Endothelial cell of umbilical vein (primary cell): ENCODE measurements around the gene MYO16. TPM values are rescaled to one million over a fixed set of nuclear protein-coding genes. Genes with fewer than 3 reads are reported as not detected.

Source experiments
- BruUV-seq: library from RNA; stranded (reverse); fragments of 400-500 nt; replicated peaks from 2 replicates; lab custom pipeline; 2021; lab: Mats Ljungman, UMichigan
- CTCF ChIA-PET: fragments of 300-600, 350-600 bp; sonication (Branson Sonifier 250); formaldehyde crosslinking; loops from one replicate; lab custom pipeline; 2021; ENCODE audit warnings: antibody characterized with exemption, inconsistent platforms; lab: Charles Lee
- POLR2A ChIA-PET: fragments of 300-600, 350-600 bp; sonication (Branson Sonifier 250); formaldehyde crosslinking; loops from one replicate; lab custom pipeline; 2021; ENCODE audit warnings: antibody characterized with exemption, inconsistent platforms; lab: Charles Lee
- DNase-seq: peaks from one replicate; pipeline ENCODE4 v3.0.0-alpha.2; 2011; ENCODE audit warnings: low read depth, low spot score
- FAIRE-seq: peaks from 2 replicates; lab custom pipeline; 2011; peaks lifted over from hg19 to GRCh38; lab: Jason Lieb, UNC
- H2AFZ ChIP-seq: 2 replicates; pipeline ENCODE4 v1.6.0; 2012; ENCODE audit warnings: low read depth, low read length, control low read depth, inconsistent platforms
- H3K27ac ChIP-seq: 2 replicates; pipeline ENCODE4 v1.5.1; 2011; ENCODE audit warnings: low read depth, mild to moderate bottlenecking, control low read depth, low read length, moderate library complexity; ENCODE audit not compliant: insufficient read depth
- H3K27me3 ChIP-seq, 2 experiments: 2 replicates each; pipeline versions ENCODE4 v1.6.0 to v1.6.1; 2011; ENCODE audit warnings: low read length in 2 of 2, mixed read lengths in 1 of 2; ENCODE audit not compliant: control insufficient read depth in 2 of 2, insufficient read depth in 2 of 2
- H3K36me3 ChIP-seq, 2 experiments: 2 replicates in 1 of 2; 3 replicates in 1 of 2; pipeline ENCODE4 v1.5.1; 2011; ENCODE audit warnings: low read length in 2 of 2, mild to moderate bottlenecking in 1 of 2, moderate library complexity in 1 of 2; ENCODE audit not compliant: control insufficient read depth in 2 of 2, insufficient read depth in 2 of 2; ENCODE audit errors: extremely low read depth in 1 of 2
- H3K4me1 ChIP-seq: 3 replicates; pipeline ENCODE4 v1.5.1; 2011; ENCODE audit warnings: mild to moderate bottlenecking, low read length; ENCODE audit not compliant: control insufficient read depth, insufficient read depth; ENCODE audit errors: extremely low read depth
- H3K4me2 ChIP-seq: 2 replicates; pipeline ENCODE4 v1.6.1; 2011; ENCODE audit warnings: low read length, control low read depth, mixed read lengths; ENCODE audit not compliant: insufficient read depth
- H3K4me3 ChIP-seq, 3 experiments: fragments of 200-600 bp in 1 of 3; sonication (generic), shearing (Covaris generic) in 1 of 3; replicated peaks in 1 of 3; 2 replicates each; pipeline ENCODE4 v1.5.1; 2011 to 2016; ENCODE audit warnings: control low read depth in 3 of 3, low read length in 3 of 3, mild to moderate bottlenecking in 2 of 3, inconsistent platforms in 1 of 3, low read depth in 1 of 3, moderate library complexity in 1 of 3; ENCODE audit not compliant: insufficient read depth in 1 of 3
- H3K79me2 ChIP-seq: 2 replicates; pipeline ENCODE4 v1.6.0; 2012; ENCODE audit warnings: low read length, inconsistent platforms; ENCODE audit not compliant: control insufficient read depth, insufficient read depth
- H3K9ac ChIP-seq: replicated peaks from 2 replicates; pipeline ENCODE3; 2011; ENCODE audit warnings: low read length, control low read depth; ENCODE audit not compliant: insufficient read depth; ENCODE audit errors: extremely low read depth
- H3K9me1 ChIP-seq: replicated peaks from 3 replicates; pipeline ENCODE4 v1.6.0; 2011; ENCODE audit warnings: mild to moderate bottlenecking, low read length; ENCODE audit not compliant: control insufficient read depth, insufficient read depth; ENCODE audit errors: extremely low read depth
- H3K9me3 ChIP-seq: replicated peaks from 2 replicates; pipeline ENCODE4 v1.5.1; 2012; ENCODE audit warnings: low read length, inconsistent platforms; ENCODE audit not compliant: control insufficient read depth, insufficient read depth
- H4K20me1 ChIP-seq: replicated peaks from 2 replicates; pipeline ENCODE3; 2011; ENCODE audit warnings: mild to moderate bottlenecking, low read length; ENCODE audit not compliant: control insufficient read depth, insufficient read depth; ENCODE audit errors: extremely low read depth
- FOS ChIP-seq: IDR thresholded peaks from 2 replicates; pipeline ENCODE4 v1.6.1; 2011; ENCODE audit warnings: mild to moderate bottlenecking, low read length, moderate library complexity, borderline replicate concordance; ENCODE audit not compliant: insufficient read depth
- GATA2 ChIP-seq: IDR thresholded peaks from 2 replicates; pipeline ENCODE4 v1.7.0; 2011; ENCODE audit warnings: low read depth, mild to moderate bottlenecking, moderate library complexity, mixed read lengths, low read length; ENCODE audit not compliant: insufficient read length, insufficient read depth
- POLR2AphosphoS5 ChIP-seq: IDR thresholded peaks from 2 replicates; pipeline ENCODE4 v1.6.1; 2012; ENCODE audit warnings: low read depth, mild to moderate bottlenecking, control low read depth, low read length, moderate library complexity; ENCODE audit not compliant: insufficient read depth
- dilution Hi-C: fragments of 300-500 bp; cut with MboI; formaldehyde crosslinking; loops from one replicate; pipeline ENCODE4 v1.15.0; 2019; ENCODE audit warnings: low sequenced_read_pairs; ENCODE audit not compliant: extremely low pct_ligation_motif_present
- intact Hi-C: fragments of 100-400 bp; cut with micrococcal nuclease; formaldehyde crosslinking; loops from one replicate; pipeline ENCODE4 v1.10.0; 2022
- polyA plus RNA-seq, 4 experiments: library from polyadenylated mRNA; depleted of rRNA in 3 of 4; stranded (reverse) in 3 of 4; unstranded in 1 of 4; fragments of >200 nt; gene quantifications; 2 replicates each; pipeline versions ENCODE4 v1.2.1 to v1.2.3, GENCODE V29; 2011 to 2012; ENCODE audit warnings: missing spikeins in 1 of 4
- total RNA-seq: library from RNA; stranded (reverse); gene quantifications from 2 replicates; pipeline ENCODE4 v1.2.3, GENCODE V29; 2021
- TF ChIP-seq, protein P1 (sequence below), 2 donors: IDR thresholded peaks; 1 replicate in 1 of 2; 2 replicates in 1 of 2; pipeline ENCODE4 v1.5.1; 2011; ENCODE audit warnings: low read length in 2 of 2, mild to moderate bottlenecking in 2 of 2, moderate library complexity in 2 of 2, control low read depth in 1 of 2, inconsistent platforms in 1 of 2, low read depth in 1 of 2; ENCODE audit not compliant: insufficient read depth in 1 of 2; ENCODE audit errors: extremely low read depth in 1 of 2

Gene MYO16
- total and polyA plus RNA-seq, 2 donors (not counting 3 experiments of a cell fraction or from before 2014, with no cell fraction given) = 0.03 to 0.04 TPM

DNA sequence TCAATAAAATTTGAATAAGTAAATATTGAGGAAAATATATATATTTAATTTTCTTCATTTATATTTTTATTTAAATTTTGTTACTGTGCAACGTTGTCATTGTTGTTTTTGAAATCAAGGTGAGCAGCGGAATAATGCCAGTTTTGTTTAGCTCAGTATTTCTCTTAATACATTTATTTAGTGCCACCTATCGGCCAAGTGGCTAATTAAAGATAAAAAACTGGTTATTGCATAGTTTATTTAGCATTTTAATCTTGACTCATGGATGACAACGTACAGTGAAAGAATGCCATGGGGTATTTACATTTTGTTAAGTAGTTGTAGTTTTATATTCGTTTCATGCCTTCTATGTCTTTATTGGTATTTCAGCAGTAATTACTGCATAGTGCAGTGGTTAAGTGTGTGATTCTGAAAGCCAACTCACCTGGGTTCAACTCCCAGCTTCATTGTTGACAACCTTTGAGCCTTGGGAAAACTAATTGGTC lies 265.9 kb downstream of the MYO16 start:
- no peaks in the 10 kb centered on the region for H3K36me3 ChIP-seq
- H3K27ac ChIP-seq = no peak overlapping the region
- FAIRE-seq (no peak), DNase-seq (peak; percentile 47)
- H3K4me1 ChIP-seq = peaks cover 8% of the 10 kb centered on the region
- H2AFZ ChIP-seq = no peak overlapping the region
- intact Hi-C loops = loop anchor here (2.0 kb wide), 1 partner anchor 718 kb away; no protein-coding TSS in a partner anchor
- ChIA-PET CTCF (interaction anchor here (0.6 to 2.2 kb wide), 48 partner anchors 8 to 1215 kb away, joined by 3 to 47 read pairs (median 4); no protein-coding TSS in a partner anchor), POLR2A (no interaction called here)
- BruUV-seq = no TSS peak
- peaks cover 0 to 4% of the 10 kb centered on the region in 2 experiments for H3K27me3 ChIP-seq
- TF ChIP-seq GATA2 = no peak
- TF ChIP-seq, protein P1, sequence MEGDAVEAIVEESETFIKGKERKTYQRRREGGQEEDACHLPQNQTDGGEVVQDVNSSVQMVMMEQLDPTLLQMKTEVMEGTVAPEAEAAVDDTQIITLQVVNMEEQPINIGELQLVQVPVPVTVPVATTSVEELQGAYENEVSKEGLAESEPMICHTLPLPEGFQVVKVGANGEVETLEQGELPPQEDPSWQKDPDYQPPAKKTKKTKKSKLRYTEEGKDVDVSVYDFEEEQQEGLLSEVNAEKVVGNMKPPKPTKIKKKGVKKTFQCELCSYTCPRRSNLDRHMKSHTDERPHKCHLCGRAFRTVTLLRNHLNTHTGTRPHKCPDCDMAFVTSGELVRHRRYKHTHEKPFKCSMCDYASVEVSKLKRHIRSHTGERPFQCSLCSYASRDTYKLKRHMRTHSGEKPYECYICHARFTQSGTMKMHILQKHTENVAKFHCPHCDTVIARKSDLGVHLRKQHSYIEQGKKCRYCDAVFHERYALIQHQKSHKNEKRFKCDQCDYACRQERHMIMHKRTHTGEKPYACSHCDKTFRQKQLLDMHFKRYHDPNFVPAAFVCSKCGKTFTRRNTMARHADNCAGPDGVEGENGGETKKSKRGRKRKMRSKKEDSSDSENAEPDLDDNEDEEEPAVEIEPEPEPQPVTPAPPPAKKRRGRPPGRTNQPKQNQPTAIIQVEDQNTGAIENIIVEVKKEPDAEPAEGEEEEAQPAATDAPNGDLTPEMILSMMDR (IDR thresholded peaks at IDR 0.05; ENCODE audit: extremely low read depth in 1 of 2, insufficient read depth in 1 of 2, low read depth in 1 of 2, low read length in 2 of 2) = peak; percentile 23 to 28
- H4K20me1 ChIP-seq = no peaks in the 10 kb centered on the region
- no peak overlapping the region for H3K4me2 ChIP-seq
- H3K79me2 ChIP-seq = no peaks in the 10 kb centered on the region
- no peak overlapping the region for H3K9ac ChIP-seq
- no peaks in the 10 kb centered on the region for H3K9me1 ChIP-seq
- dilution Hi-C loops = no loop called here
- H3K9me3 ChIP-seq = no peaks in the 10 kb centered on the region
- no peak overlapping the region for H3K4me3 ChIP-seq

DNA sequence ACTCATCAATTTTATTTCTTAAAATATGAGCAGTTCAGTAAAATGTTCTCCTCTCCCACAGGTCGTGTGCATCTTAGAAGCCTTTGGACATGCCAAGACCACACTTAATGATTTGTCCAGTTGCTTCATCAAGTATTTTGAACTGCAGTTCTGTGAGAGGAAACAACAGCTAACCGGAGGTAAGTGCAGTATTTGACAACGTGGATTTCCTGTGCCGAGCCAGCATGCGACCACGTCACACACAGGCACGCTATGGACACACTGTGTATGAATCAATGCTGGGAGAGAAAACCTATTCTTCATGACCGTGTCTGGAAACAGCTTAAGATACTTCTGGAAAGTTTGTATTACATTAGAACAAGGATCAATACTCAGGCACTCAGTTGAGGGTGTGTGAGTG lies 268.5 kb downstream of the MYO16 start:
- Histone ChIP-seq H2AFZ (peak overlapping the region; percentile 86), H3K4me1 (peaks cover 8% of the 10 kb centered on the region), H3K27me3 (peaks cover 0 to 4% of the 10 kb centered on the region in 2 experiments), H3K79me2 (no peaks in the 10 kb centered on the region), H3K4me2 (peak overlapping the region; percentile 66), H3K4me3 (peak overlapping the region in 1 of 3 experiments; percentile 13), H4K20me1 (no peaks in the 10 kb centered on the region), H3K9ac (peak overlapping the region; percentile 18), H3K9me1 (no peaks in the 10 kb centered on the region), H3K27ac (peak overlapping the region; percentile 38), H3K36me3 (no peaks in the 10 kb centered on the region), H3K9me3 (no peaks in the 10 kb centered on the region)
- peak; percentile 26 for FAIRE-seq
- TF ChIP-seq FOS (peak; percentile 4), POLR2AphosphoS5 (no peak)
- dilution Hi-C loops (no loop called here), intact Hi-C loops (loop anchor here (1.0 to 2.0 kb wide), 3 partner anchors 556 to 671 kb away; no protein-coding TSS in a partner anchor)
- peak; percentile 49 for DNase-seq
- BruUV-seq = no TSS peak
- CTCF ChIA-PET = interaction anchor here (0.9 to 3.5 kb wide), 7 partner anchors 11 to 767 kb away, joined by 3 to 21 read pairs (median 4); no protein-coding TSS in a partner anchor
- POLR2A ChIA-PET = no interaction called here
